ENCODE data around the gene PATL2.
"Not testable (repeated sequence)": the region's sequence is repeated elsewhere in the genome, so short reads cannot be mapped to it uniquely, and the experiment has no call there.

Gene PATL2

GRCh38 chr15:44657378-44657777 lies 53.7 kb downstream of the PATL2 start:
- no peak overlapping the region for H3K27ac ChIP-seq

DNA sequence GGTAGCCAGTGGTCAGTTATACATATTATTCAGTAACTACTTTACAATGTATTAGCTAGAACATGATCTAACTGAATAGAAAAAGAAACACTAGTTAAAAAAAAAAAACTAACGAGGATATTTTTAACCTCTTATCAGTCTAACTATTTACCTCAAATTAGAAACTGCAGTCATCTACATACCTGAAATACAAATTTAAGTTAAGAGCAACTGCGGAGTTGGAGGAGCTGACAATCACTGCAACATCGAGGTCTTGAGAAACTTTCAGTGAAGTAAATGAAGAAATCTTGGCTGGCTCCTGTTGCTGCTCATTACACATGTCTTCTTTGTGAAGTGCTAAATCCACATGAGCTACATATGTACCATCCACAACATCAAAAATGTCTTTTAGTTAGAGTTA lies 54.2 kb downstream of the PATL2 start:
- no peak for DNase-seq (ENCODE audit: low read depth, low spot score)

More at GRCh38 chr15:44657378-44657777, 53.7 kb downstream of the PATL2 start:
- DNase-seq (ENCODE audit: low read depth, low spot score) = no peak

DNA sequence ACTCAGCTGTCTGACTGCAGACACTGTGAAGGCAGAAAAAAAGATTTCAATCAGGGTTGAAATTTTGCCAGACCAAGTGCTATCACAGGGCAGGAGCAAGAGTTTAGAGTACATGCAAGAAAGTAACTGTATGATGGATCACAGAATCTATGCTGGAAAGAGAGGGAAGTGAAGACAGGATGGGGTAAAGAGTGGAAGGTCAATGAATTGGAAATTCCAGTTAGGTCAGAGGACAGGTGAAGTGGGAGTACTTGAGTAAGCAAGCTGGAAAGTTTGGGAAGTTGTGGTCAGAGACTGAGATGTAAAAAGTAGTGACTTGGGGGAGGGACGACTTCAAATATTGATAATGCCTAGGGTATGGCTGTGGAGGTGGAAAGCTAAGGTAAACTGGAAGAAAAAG lies 54.8 kb downstream of the PATL2 start:
- H3K27ac ChIP-seq = no peak overlapping the region
- DNase-seq (ENCODE audit: low read depth, low spot score) = no peak

More for the DNA sequence above, 54.2 kb downstream of the PATL2 start:
- no peak overlapping the region for H3K27ac ChIP-seq

- DNase-seq (ENCODE audit: low read depth, low spot score) = no peak
- H3K27ac ChIP-seq = no peak overlapping the region
These were observed 56.3 kb downstream of the PATL2 start for GRCh38 chr15:44654858-44655257.

- no peak overlapping the region for H3K27ac ChIP-seq
- no peak for DNase-seq (ENCODE audit: low read depth, low spot score)
These were observed 63.5 kb downstream of the PATL2 start for GRCh38 chr15:44647637-44648036.

GRCh38 chr15:44647036-44647435 lies 64.1 kb downstream of the PATL2 start:
- H3K27ac ChIP-seq = no peak overlapping the region
- no peak for DNase-seq (ENCODE audit: low read depth, low spot score)

- peak overlapping the region; percentile 39 for H3K27ac ChIP-seq
- no peak for DNase-seq (ENCODE audit: low read depth, low spot score)
These were observed 64.7 kb downstream of the PATL2 start for GRCh38 chr15:44646460-44646859.

- H3K27ac ChIP-seq = no peak overlapping the region
- DNase-seq (ENCODE audit: low read depth, low spot score) = no peak
These were observed 69.5 kb downstream of the PATL2 start for GRCh38 chr15:44641651-44642050.

DNA sequence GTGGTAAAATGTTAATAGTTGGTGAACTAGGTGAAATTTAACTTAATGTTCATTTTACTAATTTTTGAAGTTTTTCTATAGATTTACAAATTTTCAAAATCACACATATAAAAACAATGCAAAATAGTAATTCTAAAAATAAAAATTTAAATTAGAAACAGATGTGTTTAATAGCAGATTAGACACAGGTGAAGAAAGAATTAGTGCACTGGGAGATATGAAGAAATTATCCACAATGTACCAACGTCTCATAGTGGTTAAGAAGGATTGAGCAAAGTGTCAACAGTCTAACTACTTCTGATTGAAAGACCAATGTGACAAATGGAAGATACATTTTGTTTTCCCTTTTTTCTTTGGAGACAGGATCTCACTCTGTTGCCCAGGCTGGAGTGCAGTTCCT lies 74.1 kb downstream of the PATL2 start:
- H3K27ac ChIP-seq = no peak overlapping the region
- DNase-seq (ENCODE audit: low read depth, low spot score) = no peak

DNA sequence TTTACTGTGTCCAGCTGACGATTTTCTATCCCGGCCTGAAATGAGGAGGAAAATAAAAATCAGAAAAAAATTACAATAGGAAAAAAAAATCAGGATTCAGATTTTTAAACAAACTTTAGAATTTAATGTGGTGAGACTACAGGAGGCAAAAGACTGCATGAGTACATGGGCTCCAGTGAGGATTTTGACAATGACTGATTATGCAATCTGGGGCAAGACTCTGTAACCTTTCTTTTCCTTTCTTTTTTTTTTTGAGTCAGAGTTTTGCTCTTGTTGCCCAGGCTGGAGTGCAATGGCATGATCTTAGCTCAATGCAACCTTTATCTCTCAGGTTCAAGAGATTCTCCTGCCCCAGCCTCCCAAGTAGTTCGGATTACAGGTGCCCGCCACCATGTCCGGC lies 77.5 kb downstream of the PATL2 start:
- H3K27ac ChIP-seq = peak overlapping the region; percentile 86
- no peak for DNase-seq (ENCODE audit: low read depth, low spot score)

GRCh38 chr15:44625286-44625685 lies 85.8 kb downstream of the PATL2 start:
- not testable (repeated sequence) for DNase-seq (ENCODE audit: low read depth, low spot score); H3K27ac ChIP-seq

DNA sequence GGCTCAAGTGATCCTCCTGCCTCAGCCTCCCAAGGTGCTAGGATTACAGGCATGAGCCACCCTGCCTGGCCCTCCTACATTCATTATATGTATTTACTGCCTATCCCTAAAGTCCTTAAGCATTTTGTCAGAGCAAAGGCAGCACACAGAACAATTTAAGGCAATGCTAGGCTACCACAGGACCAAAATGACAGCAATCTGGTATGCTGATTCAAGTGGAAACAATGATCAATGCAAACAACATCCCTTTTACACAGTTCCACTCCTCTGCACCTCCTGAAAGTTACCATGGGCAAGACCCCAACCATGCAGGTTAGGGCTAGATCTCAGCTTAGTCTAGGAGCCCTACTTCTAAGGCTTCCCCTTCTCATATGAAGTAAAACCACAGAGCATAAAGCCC lies 87.9 kb downstream of the PATL2 start:
- DNase-seq (ENCODE audit: low read depth, low spot score) = no peak

GRCh38 chr15:44620081-44620480 lies 91.0 kb downstream of the PATL2 start:
- no peak for DNase-seq (ENCODE audit: low read depth, low spot score)
- no peak overlapping the region for H3K27ac ChIP-seq

More for the DNA sequence above, 87.9 kb downstream of the PATL2 start:
- no peak overlapping the region for H3K27ac ChIP-seq

GRCh38 chr15:44616974-44617373 lies 94.1 kb downstream of the PATL2 start:
- DNase-seq (ENCODE audit: low read depth, low spot score) = no peak
- no peak overlapping the region for H3K27ac ChIP-seq
